HG02588 (cell line): ENCODE data around the gene PKD2L2.
"Not testable (repeated sequence)": the region's sequence is repeated elsewhere in the genome, so short reads cannot be mapped to it uniquely, and the experiment has no call there.

Source experiments
- ATAC-seq: cut with Tn5 transposase; IDR thresholded peaks from one replicate; pipeline ENCODE4 v1.9.1; 2021; ENCODE audit warnings: mild to moderate bottlenecking, moderate library complexity; ENCODE audit not compliant: unreplicated experiment

The PKD2L2 gene

DNA sequence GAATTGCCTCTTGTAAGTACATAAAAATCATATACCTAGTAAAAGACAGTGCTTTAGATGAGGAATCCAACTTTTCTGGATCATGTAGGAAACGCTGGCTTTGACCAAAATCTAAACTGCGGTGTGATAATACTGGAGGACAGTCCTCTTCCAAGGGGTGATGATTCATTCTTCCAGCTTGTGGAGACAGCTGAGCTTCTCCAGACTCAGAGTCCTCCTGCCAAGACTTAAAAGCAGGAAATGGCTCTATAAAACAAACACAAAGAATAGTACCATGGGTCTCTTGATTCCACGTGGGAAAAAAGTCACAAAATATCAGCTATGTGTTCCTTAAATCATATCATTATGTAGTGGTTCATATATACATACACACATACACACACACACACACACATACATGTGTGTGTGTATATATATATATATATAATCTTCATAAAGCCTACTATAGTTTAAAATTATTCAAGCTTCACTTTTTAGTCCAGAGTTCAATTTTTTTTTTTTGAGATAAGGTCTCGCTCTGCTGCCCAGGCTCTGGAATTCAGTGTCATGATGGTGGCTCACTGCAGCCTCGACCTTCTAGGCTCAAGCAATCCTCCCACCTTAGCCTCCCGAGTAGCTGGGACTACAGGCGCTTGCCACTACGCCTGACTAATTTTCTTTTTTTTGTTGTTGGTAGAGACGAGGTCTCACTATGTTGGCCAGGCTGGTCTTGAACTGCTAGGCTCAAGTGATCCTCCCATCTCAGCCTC, 65.0 kb downstream of the PKD2L2 start:
- ATAC-seq = no peak

GRCh38 chr5:137957948-137958347, 68.7 kb downstream of the PKD2L2 start:
- no peak for ATAC-seq

- ATAC-seq = no peak
Observed at GRCh38 chr5:137959488-137959887, 70.2 kb downstream of the PKD2L2 start.

- ATAC-seq = no peak
Observed at GRCh38 chr5:137960141-137960540, 70.9 kb downstream of the PKD2L2 start.

DNA sequence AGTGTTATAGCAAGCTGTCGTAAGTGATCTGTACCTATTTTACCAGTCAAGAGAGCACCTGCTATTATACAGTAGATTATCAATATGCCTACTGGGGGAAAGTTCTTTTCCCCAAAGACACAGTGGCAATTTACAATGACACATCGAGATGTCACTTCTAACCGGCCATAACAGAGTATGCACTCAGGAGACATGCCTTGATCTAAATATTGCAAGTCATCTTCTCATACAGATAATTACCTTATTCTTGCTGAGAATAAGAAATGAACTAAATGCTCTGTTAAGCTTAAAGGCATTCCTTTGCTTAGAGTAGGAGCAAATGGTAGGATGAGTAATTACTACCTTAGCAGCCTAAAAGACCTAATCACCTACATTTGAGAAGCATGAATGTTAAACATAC, 71.6 kb downstream of the PKD2L2 start:
- ATAC-seq = no peak

DNA sequence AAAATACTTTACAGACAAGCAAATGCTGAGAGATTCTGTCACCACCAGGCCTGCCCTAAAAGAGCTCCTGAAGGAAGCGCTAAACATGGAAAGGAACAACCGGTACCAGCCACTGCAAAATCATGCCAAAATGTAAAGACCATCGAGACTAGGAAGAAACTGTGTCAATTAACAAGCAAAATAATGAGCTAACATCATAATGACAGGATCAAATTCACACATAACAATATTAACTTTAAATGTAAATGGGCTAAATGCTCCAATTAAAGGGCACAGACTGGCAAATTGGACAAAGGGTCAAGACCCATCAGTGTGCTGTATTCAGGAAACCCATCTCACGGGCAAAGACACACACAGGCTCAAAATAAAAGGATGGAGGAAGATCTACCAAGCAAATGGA, 81.1 kb downstream of the PKD2L2 start:
- not testable (repeated sequence) for ATAC-seq

- no peak for ATAC-seq
Observed at GRCh38 chr5:137975208-137975607, 86.0 kb downstream of the PKD2L2 start.

DNA sequence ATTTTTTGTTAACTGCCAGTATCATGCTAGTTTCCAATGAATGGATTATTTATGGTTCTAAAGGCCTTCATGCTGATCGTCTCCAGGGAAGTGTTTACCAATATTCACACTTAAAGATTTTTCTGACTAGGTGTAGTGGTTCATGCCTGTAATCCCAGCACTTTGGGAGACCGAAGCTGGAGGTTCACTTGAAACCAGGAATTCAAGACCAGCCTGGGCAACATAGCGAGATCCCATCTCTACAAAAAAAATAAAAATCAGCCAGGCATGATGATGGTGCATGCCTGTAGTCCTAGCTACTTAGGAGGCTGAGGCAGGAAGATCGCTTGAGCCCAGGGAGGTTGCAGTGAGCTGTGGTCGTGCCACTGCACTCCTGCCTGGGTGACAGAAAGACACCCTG, 100.2 kb downstream of the PKD2L2 start:
- no peak for ATAC-seq
